A673 (cell line): ENCODE measurements around the gene WBP2NL.

ENCODE experiments used
- EZH2 ChIP-seq: fragments of 200-600 bp; sonication (generic); IDR thresholded peaks from 2 replicates; pipeline ENCODE4 v1.6.1; 2017; ENCODE audit warnings: borderline replicate concordance, low read depth, mild to moderate bottlenecking, mixed read lengths, antibody characterized with exemption, low read length; ENCODE audit not compliant: poor library complexity, severe bottlenecking
- TF ChIP-seq, protein P1 (sequence below): fragments of 300-800, 200-600 bp; sonication (generic); conservative IDR thresholded peaks from 2 replicates; pipeline ENCODE4 v1.5.1; 2017; ENCODE audit warnings: low read depth, mild to moderate bottlenecking, antibody characterized with exemption, low read length, moderate library complexity, mixed read lengths

DNA sequence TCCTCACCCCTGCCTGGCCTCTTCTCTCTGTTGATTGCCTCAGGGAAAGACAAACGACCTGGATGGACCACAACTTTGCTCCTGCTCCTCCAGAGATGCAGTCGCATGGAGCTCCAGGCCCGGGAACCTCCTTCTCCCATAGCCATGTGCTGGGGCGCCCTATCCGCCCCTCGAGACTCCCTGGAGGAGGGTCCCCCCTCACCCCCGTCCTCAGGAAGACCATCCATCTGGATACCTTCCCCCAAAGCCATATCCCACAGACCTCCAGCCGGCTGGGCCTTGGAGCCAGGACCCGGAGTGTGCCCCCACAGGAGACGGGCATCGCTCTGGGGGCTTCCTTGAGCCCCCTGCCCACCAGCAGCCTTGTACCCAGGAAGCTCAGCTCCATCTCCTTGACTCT is 27.2 kb upstream of the WBP2NL start:
- TF ChIP-seq, protein P1, sequence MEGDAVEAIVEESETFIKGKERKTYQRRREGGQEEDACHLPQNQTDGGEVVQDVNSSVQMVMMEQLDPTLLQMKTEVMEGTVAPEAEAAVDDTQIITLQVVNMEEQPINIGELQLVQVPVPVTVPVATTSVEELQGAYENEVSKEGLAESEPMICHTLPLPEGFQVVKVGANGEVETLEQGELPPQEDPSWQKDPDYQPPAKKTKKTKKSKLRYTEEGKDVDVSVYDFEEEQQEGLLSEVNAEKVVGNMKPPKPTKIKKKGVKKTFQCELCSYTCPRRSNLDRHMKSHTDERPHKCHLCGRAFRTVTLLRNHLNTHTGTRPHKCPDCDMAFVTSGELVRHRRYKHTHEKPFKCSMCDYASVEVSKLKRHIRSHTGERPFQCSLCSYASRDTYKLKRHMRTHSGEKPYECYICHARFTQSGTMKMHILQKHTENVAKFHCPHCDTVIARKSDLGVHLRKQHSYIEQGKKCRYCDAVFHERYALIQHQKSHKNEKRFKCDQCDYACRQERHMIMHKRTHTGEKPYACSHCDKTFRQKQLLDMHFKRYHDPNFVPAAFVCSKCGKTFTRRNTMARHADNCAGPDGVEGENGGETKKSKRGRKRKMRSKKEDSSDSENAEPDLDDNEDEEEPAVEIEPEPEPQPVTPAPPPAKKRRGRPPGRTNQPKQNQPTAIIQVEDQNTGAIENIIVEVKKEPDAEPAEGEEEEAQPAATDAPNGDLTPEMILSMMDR: no peak
- no peak for TF ChIP-seq EZH2
